GM18873 (cell line): Measurements from ENCODE around the gene KCNK3.
"Not testable (repeated sequence)": the region's sequence is repeated elsewhere in the genome, so short reads cannot be mapped to it uniquely, and the experiment has no call there.

Source experiments
- ATAC-seq: cut with Tn5 transposase; IDR thresholded peaks from one replicate; pipeline ENCODE4 v1.9.1; 2021; ENCODE audit warnings: mild to moderate bottlenecking, moderate library complexity, moderate number of reproducible peaks; ENCODE audit not compliant: unreplicated experiment, low FRiP score

The KCNK3 gene

DNA sequence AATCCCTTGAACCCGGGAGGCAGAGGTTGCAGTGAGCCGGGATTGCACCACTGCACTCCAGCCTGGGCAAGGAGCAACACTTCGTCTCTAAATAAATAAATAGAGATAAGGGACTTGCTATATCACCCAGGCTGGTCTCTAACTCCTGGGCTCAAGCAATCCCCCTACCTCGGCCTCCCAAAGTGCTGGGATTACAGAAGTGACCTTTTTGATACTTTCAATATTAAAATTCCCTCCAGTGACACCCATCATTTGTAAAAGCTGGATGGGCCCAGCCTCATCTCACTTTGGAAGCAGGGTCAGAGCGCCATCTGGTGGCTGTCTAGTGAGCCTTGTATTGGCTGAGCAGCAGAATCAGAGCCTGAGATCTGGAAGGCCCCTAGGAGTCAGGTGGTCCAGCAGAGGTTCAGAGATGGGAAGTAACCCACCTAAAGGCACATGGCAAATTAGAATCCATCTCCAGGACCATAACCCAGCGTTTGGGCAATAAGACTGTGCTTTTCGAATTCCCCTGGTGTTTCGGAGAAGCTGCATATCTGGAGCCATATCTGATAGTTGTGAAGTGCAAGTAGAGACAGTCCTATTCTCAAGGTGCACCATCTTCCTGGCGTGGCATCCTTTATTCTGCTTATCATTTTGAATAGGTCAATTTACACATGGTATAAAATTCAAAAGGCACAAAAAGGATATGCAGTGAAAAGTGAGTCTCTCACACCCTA lies 53.2 kb downstream of the KCNK3 start:
- ATAC-seq, result no peak

- ATAC-seq, result no peak
Observed at GRCh38 chr2:26746934-26747333, 54.4 kb downstream of the KCNK3 start.

GRCh38 chr2:26749787-26750420 lies 57.4 kb downstream of the KCNK3 start:
- not testable (repeated sequence) for ATAC-seq

DNA sequence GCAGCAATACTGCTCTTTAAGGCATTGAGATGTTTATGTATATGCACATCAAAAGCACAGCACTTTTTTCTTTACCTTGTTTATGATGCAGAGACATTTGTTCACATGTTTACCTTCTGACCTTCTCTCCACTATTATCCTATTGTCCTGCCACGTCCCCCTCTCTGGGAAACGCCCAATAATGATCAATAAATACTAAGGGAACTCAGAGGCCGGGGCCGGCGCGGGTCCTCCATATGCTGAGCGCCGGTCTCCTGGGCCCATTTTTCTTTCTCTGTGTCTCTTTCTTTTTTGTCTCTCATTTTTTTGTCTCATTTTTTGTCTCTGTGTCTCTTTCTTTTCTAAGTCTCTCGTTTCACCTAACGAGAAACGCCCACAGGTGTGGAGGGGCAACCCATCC lies 57.9 kb downstream of the KCNK3 start:
- not testable (repeated sequence) for ATAC-seq

- ATAC-seq, result no peak
Observed at GRCh38 chr2:26752656-26753055, 60.1 kb downstream of the KCNK3 start.

DNA sequence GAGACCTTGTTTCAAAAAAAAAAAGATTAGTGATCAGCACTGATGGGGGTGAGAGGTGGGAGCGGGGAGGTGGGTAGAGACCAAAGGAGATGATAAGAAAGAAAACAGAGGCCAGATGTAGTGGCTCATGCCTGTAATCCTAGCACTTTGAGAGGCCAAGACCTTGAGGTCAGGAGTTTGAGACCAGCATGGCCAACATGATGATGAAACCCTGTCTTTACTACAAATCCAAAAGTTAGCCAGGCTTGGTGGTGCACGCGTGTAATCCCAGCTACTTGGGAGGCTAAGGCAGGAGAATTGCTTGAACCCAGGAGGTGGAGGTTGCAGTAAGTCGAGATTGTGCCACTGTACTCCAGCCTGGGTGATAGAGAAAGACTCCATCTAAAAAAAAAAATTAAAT lies 62.0 kb downstream of the KCNK3 start:
- ATAC-seq, result no peak

DNA sequence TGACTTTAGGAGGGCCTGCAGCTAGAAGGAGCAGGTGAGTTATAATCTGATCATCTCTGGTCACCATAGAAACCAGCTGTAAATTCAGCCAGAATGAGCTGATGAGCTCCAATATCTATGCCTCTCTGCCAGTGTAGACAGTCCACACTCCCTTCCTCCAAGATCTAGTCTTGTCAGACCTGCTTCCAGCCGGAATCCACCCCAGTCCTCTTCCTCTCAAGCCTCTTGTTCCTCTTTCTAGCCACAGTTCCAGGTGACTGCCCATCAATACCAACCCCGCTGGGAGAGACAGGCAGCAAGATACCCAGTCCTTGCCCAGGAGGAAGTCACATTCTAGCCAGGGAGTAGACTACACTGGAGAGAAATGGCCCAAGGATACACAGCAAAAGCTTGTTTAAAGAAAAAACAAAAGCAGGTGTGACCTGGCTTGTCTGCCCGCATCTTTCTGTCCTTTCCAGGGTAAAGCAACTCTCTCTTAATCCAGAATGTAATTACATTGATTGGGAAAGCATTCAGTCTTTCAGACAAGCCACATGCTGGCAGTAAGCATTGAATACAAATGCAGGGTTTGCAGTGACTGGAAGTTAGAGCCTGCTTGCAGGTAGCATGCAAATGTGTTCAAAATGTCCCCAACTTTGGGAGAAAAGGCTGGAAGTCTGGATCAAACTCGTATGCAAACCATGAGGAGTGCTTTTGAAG lies 62.6 kb downstream of the KCNK3 start:
- ATAC-seq, result no peak

GRCh38 chr2:26756337-26756736 lies 63.8 kb downstream of the KCNK3 start:
- no peak for ATAC-seq

DNA sequence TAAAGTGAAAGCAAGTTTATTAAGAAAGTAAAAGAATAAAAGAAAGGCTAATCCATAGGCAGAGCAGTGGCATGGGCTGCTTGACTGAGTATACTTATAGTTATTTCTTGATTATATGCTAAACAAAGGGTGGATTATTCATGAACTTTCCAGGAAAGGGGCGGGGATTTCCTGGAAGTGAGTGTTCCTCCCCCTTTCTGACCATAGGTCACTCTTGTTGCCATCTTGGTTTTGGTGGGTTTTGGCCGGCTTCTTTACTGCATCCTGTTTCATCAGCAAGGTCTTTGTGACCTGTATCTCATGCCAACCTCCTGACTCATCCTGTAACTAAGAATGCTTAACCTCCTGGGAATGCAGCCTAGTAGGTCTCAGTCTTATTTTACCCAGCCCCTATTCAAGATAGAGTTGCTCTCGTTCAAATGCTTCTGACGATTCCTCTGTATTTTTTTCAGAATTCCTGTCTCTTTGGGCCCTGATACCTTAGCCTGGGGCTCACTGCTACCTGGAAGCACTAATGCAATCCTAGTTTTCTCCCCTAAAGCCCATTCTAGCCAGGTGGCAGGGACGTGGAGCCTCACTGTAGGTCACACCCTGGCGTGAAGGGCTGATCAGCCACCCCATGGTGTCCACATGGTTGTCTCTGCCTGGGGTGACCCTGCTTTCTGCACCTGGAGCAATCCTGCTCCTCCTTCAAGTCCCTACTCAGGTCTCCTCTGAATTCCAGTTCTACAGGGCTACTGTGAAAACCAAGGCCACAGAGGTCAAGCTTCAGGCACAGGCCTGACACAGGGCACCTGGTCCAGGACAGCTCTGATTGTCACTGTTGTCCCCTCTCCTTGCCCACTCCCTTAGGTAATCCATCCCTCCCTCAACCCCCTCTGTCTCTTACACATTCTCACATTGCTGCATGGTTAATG lies 65.6 kb downstream of the KCNK3 start:
- peak; percentile 54 for ATAC-seq

GRCh38 chr2:26758790-26759321 lies 66.3 kb downstream of the KCNK3 start:
- ATAC-seq, result no peak

DNA sequence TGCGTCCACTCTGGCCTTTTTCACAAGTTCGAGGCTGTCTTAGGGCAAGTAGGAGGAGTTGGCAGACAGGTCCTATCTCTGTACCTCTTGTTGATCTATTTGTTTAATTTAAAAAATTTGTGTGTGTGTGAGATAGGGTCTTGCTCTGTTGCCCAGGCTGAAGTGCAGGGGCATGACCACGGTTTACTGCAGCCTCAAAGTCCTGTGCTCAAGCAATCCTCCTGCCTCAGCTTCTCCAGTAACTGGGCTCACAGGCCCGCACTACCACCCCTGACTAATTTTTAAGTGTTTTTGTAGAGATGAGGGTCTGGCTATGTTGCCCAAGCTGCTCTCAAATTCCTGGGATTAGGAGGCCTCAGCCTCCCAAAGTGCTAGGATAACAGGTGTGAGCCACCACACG lies 67.3 kb downstream of the KCNK3 start:
- no peak for ATAC-seq

- ATAC-seq, result not testable (repeated sequence)
Observed at GRCh38 chr2:26760991-26761390, 68.5 kb downstream of the KCNK3 start.

DNA sequence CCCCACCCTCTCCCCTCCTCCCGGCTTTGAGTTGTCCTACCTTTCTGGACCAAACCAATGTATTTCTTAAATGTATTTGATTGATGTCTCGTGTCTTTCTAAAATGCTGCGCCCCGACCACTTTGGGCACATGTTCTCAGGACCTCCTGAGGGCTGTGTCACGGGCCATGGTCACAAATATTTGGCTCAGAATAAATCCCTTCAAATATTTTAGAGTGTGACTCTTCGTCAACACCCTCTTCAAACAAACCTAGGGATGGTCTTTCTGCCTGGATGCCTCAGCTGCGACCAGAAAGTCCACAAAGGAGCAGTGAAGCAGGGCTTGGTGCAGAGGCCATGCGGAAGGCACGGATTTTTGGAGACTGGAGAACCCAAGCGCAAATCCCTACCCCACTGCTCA lies 70.5 kb downstream of the KCNK3 start:
- ATAC-seq, result no peak

DNA sequence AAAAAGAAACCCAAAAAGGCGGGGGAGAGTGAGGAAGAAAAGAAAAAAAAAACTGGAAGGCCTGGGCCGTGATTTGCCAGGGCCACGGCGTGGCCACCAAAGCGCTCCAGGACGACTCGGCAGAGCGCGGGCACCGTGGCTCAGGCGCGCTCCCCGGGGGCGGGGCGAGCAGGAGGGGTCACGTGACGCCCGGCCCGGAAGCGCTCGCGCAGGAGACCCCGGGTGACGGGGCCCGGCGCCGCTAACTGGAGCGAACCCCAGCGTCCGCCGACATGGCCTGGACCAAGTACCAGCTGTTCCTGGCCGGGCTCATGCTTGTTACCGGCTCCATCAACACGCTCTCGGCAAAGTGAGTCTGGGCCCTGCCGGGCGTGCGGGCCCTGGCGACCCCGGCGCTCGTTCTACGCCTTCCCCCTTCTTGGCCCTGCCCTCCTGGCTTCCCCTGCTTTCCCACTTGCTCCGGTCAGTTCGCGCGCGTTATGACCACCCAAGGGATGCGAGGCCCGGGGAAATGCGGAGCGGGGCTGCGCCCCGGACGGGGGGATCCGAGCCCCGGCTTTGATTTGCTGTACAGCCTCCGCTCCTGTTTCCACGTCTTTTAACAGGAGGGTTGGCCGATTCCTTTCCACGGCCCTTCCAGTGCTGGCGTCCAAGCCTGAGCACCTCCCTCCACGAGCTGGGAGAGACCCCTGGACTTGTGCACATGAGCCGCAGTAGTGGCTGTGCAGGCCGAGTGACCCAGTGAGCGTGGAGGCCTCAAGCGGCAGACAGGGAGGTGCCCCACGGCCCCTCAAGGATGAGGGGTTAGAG lies 71.8 kb downstream of the KCNK3 start, which contains the start of gene SLC35F6:
Gene SLC35F6 (plus strand): TSS at position 207 of the 810 bp plus-strand sequence. CDS start 66 bp downstream, at position 273.
- ATAC-seq, result peak; percentile 44

GRCh38 chr2:26764906-26765305 lies 72.4 kb downstream of the KCNK3 start:
- ATAC-seq, result no peak

- ATAC-seq, result no peak
Observed at GRCh38 chr2:26765475-26766200, 73.1 kb downstream of the KCNK3 start.

GRCh38 chr2:26767129-26767528 lies 74.6 kb downstream of the KCNK3 start:
- ATAC-seq, result no peak

- no peak for ATAC-seq
Observed at GRCh38 chr2:26767894-26768487, 75.5 kb downstream of the KCNK3 start.
